Osteocyte (in vitro differentiated cells): ENCODE measurements around the gene RAD50. TPM values are rescaled to one million over a fixed set of nuclear protein-coding genes. Genes with fewer than 3 reads are reported as not detected.

Source experiments
- DNase-seq: peaks from one replicate; pipeline ENCODE4 v3.0.0; 2021; ENCODE audit warnings: mixed read lengths; ENCODE audit not compliant: unreplicated experiment; ENCODE audit errors: extremely low spot score
- H3K27ac Mint-ChIP-seq: one replicate; pipeline ENCODE4 v1.8.0; 2021; ENCODE audit warnings: mild to moderate bottlenecking, mixed read lengths; ENCODE audit not compliant: unreplicated experiment
- H3K27me3 Mint-ChIP-seq: one replicate; pipeline ENCODE4 v1.8.0; 2021; ENCODE audit warnings: mixed read lengths; ENCODE audit not compliant: unreplicated experiment
- H3K36me3 Mint-ChIP-seq: one replicate; pipeline ENCODE4 v1.8.0; 2021; ENCODE audit warnings: mixed read lengths; ENCODE audit not compliant: unreplicated experiment
- H3K4me1 Mint-ChIP-seq: one replicate; pipeline ENCODE4 v1.8.0; 2021; ENCODE audit warnings: mixed read lengths; ENCODE audit not compliant: unreplicated experiment
- H3K4me3 Mint-ChIP-seq: one replicate; pipeline ENCODE4 v1.8.0; 2021; ENCODE audit warnings: mild to moderate bottlenecking, moderate library complexity, mixed read lengths; ENCODE audit not compliant: unreplicated experiment
- H3K9me3 Mint-ChIP-seq: one replicate; pipeline ENCODE4 v1.8.0; 2021; ENCODE audit warnings: mixed read lengths; ENCODE audit not compliant: unreplicated experiment
- total RNA-seq: library from RNA; stranded (reverse); gene quantifications from 2 replicates; pipeline ENCODE4 v1.2.1, GENCODE V29; 2021
- TF ChIP-seq, protein P1 (sequence below): fragments of 200-600 bp; sonication (generic); IDR thresholded peaks from 2 replicates; pipeline ENCODE4 v1.5.0; 2021; ENCODE audit warnings: antibody characterized with exemption, mild to moderate bottlenecking, moderate library complexity

The RAD50 gene
- total RNA-seq, 1 donor from 2014 or later, result 27.5 TPM

DNA sequence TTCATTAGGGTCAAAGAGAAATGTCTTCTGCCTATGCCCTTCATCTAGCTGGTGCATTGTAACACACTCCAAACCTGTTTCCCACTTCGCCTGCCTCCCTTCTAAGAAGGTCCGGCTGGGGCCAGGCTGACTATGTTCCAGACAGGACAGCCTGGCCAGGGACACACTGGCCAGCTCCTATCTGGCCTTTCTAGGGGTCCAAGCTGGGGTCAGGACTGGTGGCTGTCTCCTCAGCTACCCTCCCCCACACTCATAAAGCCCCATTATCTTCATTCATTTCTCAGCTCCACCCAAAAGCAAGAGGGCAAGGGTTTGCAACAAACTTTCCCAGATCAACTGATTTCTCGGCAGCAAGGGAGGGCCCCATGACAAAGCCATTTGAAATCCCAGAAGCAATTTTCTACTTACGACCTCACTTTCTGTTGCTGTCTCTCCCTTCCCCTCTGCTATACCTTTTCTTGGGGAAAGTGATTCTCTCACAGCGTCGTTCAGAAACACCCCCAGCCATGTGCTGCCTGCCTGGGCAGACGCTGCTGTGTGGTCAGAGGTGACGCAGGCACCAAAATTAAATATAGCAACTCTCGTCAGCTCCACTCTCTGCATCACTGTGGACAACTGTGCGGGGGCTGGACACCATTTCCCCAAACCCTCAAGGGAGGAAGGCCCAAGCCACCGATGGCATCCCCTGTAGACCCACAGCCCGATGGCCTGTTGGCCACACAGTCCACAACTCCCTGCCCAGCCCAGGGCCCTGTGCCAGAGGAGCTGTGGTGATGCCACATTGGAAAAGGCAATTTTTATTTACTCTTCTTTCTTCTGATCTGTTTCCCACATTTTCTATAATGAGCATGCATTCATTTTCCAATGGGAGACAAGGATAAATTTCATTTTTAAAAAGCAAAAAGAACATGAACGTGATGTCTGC, 107.3 kb downstream of the RAD50 start:
- Mint-ChIP-seq H3K27ac (no peak overlapping the region), H3K9me3 (no peaks in the 10 kb centered on the region), H3K27me3 (no peaks in the 10 kb centered on the region), H3K4me3 (no peak overlapping the region), H3K4me1 (peaks cover 4% of the 10 kb centered on the region), H3K36me3 (no peaks in the 10 kb centered on the region)
- no peak for DNase-seq
- TF ChIP-seq, protein P1, sequence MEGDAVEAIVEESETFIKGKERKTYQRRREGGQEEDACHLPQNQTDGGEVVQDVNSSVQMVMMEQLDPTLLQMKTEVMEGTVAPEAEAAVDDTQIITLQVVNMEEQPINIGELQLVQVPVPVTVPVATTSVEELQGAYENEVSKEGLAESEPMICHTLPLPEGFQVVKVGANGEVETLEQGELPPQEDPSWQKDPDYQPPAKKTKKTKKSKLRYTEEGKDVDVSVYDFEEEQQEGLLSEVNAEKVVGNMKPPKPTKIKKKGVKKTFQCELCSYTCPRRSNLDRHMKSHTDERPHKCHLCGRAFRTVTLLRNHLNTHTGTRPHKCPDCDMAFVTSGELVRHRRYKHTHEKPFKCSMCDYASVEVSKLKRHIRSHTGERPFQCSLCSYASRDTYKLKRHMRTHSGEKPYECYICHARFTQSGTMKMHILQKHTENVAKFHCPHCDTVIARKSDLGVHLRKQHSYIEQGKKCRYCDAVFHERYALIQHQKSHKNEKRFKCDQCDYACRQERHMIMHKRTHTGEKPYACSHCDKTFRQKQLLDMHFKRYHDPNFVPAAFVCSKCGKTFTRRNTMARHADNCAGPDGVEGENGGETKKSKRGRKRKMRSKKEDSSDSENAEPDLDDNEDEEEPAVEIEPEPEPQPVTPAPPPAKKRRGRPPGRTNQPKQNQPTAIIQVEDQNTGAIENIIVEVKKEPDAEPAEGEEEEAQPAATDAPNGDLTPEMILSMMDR, result no peak

GRCh38 chr5:132664696-132665209, 108.0 kb downstream of the RAD50 start:
- Mint-ChIP-seq H3K4me1 (peaks cover 4% of the 10 kb centered on the region), H3K27me3 (no peaks in the 10 kb centered on the region), H3K27ac (no peak overlapping the region), H3K4me3 (no peak overlapping the region), H3K36me3 (no peaks in the 10 kb centered on the region), H3K9me3 (no peaks in the 10 kb centered on the region)
- DNase-seq, result no peak
- TF ChIP-seq, protein P1, result no peak

GRCh38 chr5:132665574-132666080, 108.8 kb downstream of the RAD50 start:
- H3K4me3 Mint-ChIP-seq, result no peak overlapping the region
- H3K27ac Mint-ChIP-seq, result no peak overlapping the region
- TF ChIP-seq, protein P1, result no peak
- no peaks in the 10 kb centered on the region for H3K36me3 Mint-ChIP-seq
- H3K27me3 Mint-ChIP-seq, result no peaks in the 10 kb centered on the region
- H3K9me3 Mint-ChIP-seq, result no peaks in the 10 kb centered on the region
- DNase-seq, result no peak
- peaks cover 4% of the 10 kb centered on the region for H3K4me1 Mint-ChIP-seq

DNA sequence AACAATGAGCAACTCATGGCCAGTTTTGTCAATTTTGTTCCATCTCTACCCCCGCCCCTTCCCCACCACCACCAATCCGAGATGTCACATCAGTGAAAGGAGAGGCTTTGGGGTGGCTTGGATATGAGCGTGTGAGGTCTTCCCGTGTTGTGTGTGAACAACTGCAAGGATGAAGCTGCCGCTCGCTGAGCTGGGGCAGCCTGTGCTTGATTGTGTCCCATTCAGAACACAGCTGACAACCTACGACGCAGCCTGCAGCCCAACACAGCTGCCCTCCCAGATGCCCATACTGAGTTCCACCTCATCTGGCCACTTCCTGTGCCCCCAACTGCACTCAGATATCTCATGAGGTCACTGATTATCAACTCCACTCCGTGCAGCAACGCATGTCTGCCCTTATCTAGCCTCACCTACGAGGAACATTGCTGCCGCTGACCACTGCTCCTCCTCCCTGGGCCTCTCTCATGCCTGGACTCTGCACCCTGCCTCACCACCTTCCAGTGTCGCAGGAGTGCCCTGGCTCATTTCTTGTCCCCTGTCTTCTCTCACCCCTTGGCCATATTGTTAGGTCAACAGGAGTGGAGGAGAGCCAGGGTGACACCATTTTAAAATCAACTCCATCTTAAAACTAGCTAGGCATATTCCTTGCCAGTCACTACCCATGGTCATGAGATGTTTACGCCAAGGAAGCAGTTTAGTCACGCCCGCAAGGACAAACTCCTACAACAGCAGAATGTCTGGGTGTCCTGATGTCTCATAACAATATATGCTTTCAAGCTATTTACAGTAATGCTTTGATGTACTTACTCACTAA, 109.7 kb downstream of the RAD50 start:
- no peaks in the 10 kb centered on the region for H3K36me3 Mint-ChIP-seq
- no peak overlapping the region for H3K4me3 Mint-ChIP-seq
- TF ChIP-seq, protein P1, result no peak
- no peak overlapping the region for H3K27ac Mint-ChIP-seq
- H3K4me1 Mint-ChIP-seq, result no peaks in the 10 kb centered on the region
- H3K27me3 Mint-ChIP-seq, result no peaks in the 10 kb centered on the region
- DNase-seq, result no peak
- no peaks in the 10 kb centered on the region for H3K9me3 Mint-ChIP-seq
